GM23338 (cell line): ENCODE results near the gene CAPN7.

Experiments used
- ETS1 ChIP-seq: IDR thresholded peaks from 2 replicates; pipeline ENCODE4 v1.6.1; 2016; ENCODE audit warnings: antibody characterized with exemption
- EZH2 ChIP-seq: fragments of 200-600 bp; sonication (generic); IDR thresholded peaks from one replicate; pipeline ENCODE4 v1.8.0; 2017; ENCODE audit warnings: antibody characterized with exemption, mild to moderate bottlenecking, low read depth; ENCODE audit not compliant: unreplicated experiment
- EZH2phosphoT487 ChIP-seq: fragments of 200-600 bp; sonication (generic); IDR thresholded peaks from one replicate; pipeline ENCODE4 v1.8.1; 2018; ENCODE audit warnings: antibody characterized with exemption; ENCODE audit not compliant: unreplicated experiment
- POLR2AphosphoS5 ChIP-seq: IDR thresholded peaks from 2 replicates; pipeline ENCODE4 v1.6.1; 2016; ENCODE audit warnings: antibody characterized with exemption, low read depth
- TF ChIP-seq, protein P1 (sequence below), 2 experiments: fragments of 200-600 bp in 1 of 2; sonication (generic) in 1 of 2; conservative IDR thresholded peaks; 2 replicates each; pipeline versions ENCODE4 v1.5.1 to v1.6.1; 2016 to 2017; ENCODE audit warnings: antibody characterized with exemption in 2 of 2, low read depth in 2 of 2, mild to moderate bottlenecking in 2 of 2, moderate library complexity in 1 of 2
- TF ChIP-seq, protein P2 (sequence below): IDR thresholded peaks from one replicate; pipeline ENCODE4 v1.6.1; 2018; ENCODE audit warnings: antibody characterized with exemption; ENCODE audit not compliant: unreplicated experiment

- TF ChIP-seq ETS1, result no peak
- TF ChIP-seq, protein P1, sequence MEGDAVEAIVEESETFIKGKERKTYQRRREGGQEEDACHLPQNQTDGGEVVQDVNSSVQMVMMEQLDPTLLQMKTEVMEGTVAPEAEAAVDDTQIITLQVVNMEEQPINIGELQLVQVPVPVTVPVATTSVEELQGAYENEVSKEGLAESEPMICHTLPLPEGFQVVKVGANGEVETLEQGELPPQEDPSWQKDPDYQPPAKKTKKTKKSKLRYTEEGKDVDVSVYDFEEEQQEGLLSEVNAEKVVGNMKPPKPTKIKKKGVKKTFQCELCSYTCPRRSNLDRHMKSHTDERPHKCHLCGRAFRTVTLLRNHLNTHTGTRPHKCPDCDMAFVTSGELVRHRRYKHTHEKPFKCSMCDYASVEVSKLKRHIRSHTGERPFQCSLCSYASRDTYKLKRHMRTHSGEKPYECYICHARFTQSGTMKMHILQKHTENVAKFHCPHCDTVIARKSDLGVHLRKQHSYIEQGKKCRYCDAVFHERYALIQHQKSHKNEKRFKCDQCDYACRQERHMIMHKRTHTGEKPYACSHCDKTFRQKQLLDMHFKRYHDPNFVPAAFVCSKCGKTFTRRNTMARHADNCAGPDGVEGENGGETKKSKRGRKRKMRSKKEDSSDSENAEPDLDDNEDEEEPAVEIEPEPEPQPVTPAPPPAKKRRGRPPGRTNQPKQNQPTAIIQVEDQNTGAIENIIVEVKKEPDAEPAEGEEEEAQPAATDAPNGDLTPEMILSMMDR (conservative IDR thresholded peaks at IDR 0.05; ENCODE audit: low read depth in 2 of 2), result no peak
- TF ChIP-seq POLR2AphosphoS5, result no peak
- TF ChIP-seq EZH2phosphoT487, result no peak
- no peak for TF ChIP-seq EZH2
- TF ChIP-seq, protein P2, sequence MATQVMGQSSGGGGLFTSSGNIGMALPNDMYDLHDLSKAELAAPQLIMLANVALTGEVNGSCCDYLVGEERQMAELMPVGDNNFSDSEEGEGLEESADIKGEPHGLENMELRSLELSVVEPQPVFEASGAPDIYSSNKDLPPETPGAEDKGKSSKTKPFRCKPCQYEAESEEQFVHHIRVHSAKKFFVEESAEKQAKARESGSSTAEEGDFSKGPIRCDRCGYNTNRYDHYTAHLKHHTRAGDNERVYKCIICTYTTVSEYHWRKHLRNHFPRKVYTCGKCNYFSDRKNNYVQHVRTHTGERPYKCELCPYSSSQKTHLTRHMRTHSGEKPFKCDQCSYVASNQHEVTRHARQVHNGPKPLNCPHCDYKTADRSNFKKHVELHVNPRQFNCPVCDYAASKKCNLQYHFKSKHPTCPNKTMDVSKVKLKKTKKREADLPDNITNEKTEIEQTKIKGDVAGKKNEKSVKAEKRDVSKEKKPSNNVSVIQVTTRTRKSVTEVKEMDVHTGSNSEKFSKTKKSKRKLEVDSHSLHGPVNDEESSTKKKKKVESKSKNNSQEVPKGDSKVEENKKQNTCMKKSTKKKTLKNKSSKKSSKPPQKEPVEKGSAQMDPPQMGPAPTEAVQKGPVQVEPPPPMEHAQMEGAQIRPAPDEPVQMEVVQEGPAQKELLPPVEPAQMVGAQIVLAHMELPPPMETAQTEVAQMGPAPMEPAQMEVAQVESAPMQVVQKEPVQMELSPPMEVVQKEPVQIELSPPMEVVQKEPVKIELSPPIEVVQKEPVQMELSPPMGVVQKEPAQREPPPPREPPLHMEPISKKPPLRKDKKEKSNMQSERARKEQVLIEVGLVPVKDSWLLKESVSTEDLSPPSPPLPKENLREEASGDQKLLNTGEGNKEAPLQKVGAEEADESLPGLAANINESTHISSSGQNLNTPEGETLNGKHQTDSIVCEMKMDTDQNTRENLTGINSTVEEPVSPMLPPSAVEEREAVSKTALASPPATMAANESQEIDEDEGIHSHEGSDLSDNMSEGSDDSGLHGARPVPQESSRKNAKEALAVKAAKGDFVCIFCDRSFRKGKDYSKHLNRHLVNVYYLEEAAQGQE, result no peak
These were observed 41.7 kb upstream of the CAPN7 start for GRCh38 chr3:15164340-15164739.
